ENCODE results near the gene ERP29.
"Not testable (repeated sequence)": the region's sequence is repeated elsewhere in the genome, so short reads cannot be mapped to it uniquely, and the experiment has no call there.

The ERP29 gene

DNA sequence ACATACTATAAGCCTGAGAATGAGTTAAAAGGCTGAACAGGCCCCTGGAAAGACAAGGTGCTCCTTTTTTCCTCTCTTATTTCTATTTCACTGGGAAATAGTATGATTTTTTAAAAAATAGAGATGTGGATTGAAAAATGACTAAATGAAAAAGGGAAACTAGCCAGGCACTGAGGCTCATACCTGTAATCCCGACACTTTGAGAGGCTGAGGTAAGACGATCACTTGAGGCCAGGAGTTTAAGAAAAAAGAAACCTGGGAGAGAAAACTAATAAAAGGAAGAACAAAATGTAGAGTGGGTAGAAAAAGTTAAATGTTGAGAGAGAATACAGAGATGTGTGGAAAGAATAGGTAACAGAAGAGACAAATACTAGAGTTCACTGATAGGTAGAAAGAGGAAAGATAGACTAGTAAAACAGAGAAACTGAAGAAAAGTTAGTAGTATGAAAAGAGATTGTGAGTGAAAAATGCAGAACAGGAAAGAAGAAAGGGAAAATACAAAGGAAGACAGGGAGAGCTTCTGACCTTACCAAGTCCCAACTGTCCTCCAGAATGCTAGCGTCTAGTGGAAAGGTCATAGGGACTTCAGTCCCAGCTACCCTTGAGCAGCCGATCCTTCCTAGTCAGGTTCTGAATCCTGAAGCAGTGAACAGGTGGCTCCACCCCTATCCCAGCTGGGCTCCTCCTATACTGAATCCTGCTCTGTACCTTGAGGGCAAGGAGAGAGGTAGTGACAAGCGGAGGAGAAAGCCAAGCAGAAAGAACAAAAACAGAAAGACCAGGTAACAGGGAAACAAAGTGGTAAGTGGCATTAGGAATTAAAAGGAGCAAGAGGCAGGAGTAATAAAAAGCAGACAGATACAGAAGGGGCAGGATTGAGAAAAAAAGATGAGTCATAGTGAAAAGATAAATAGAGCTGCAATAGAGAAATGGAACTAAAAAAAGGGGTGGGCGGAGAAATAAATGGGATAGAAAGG is 7.5 kb upstream of the ERP29 start:
- Histone ChIP-seq H3K36me3 (ENCODE audit: insufficient read depth, low read length) (no peaks in the 10 kb centered on the region), H3K4me3 (ENCODE audit: low read length) (no peak overlapping the region), H3K4me2 (ENCODE audit: low read length) (peak overlapping the region; percentile 13), H3K27me3 (ENCODE audit: control insufficient read depth, insufficient read depth, low read length) (no peaks in the 10 kb centered on the region), H3K9me3 (replicated peaks; ENCODE audit: low read length) (no peaks in the 10 kb centered on the region), H3K4me1 (ENCODE audit: control insufficient read depth, insufficient read depth, low read length) (peaks cover 4% of the 10 kb centered on the region), H3K9ac (ENCODE audit: low read depth, low read length) (no peak overlapping the region)

- H3K4me2 ChIP-seq (ENCODE audit: low read length), result no peak overlapping the region
- no peaks in the 10 kb centered on the region for H3K9me3 ChIP-seq (replicated peaks; ENCODE audit: low read length)
- H3K27me3 ChIP-seq (ENCODE audit: control insufficient read depth, insufficient read depth, low read length), result no peaks in the 10 kb centered on the region
- H3K9ac ChIP-seq (ENCODE audit: low read depth, low read length), result no peak overlapping the region
- H3K36me3 ChIP-seq (ENCODE audit: insufficient read depth, low read length), result no peaks in the 10 kb centered on the region
- peaks cover 13% of the 10 kb centered on the region for H3K4me1 ChIP-seq (ENCODE audit: control insufficient read depth, insufficient read depth, low read length)
- no peak overlapping the region for H3K4me3 ChIP-seq (ENCODE audit: low read length)
Measured at GRCh38 chr12:112007945-112008344, 5.3 kb upstream of the ERP29 start.

DNA sequence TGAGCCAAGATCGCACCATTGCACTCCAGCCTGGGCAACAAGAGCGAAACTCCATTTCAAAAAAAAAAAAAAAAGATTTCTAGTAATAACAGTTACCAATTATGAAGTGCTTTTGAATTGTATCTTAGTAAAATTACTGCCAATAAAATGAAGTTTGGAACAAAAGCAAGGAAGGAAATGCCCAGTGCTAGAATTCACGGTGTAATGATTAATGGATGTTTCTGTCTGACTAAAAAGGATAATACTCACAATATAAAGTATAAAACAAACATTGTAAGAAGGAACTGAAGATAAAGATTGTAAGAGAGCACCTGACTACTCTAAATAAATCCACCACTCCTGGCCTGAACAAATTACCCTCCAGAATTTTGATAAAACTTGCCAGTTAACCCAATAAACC is 4.3 kb upstream of the ERP29 start:
- Histone ChIP-seq H3K36me3 (ENCODE audit: insufficient read depth, low read length) (no peaks in the 10 kb centered on the region), H3K9me3 (replicated peaks; ENCODE audit: low read length) (no peaks in the 10 kb centered on the region), H3K4me3 (ENCODE audit: low read length) (no peak overlapping the region), H3K4me1 (ENCODE audit: control insufficient read depth, insufficient read depth, low read length) (peaks cover 13% of the 10 kb centered on the region), H3K27me3 (ENCODE audit: control insufficient read depth, insufficient read depth, low read length) (no peaks in the 10 kb centered on the region), H3K4me2 (ENCODE audit: low read length) (no peak overlapping the region), H3K9ac (ENCODE audit: low read depth, low read length) (no peak overlapping the region)

DNA sequence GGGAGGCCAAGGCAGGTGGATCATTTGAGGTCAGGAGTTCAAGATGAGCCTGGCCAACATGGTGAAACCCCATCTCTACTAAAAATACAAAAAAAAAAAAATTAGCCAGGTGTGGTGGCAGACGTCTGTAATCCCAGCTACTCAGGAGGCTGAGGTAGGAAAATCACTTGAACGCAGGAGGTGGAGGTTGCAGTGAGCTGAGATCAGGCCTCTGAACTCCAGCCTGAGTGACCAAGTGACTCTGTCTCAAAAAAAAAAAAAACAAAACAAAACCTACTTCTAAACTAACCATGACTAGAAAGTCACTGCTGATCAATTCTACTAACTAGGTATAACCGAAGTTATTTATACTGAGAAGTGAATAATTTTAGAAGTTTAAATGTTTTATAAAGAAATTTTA is 3.6 kb upstream of the ERP29 start:
- not testable (repeated sequence) for H3K9me3 ChIP-seq (replicated peaks; ENCODE audit: low read length); H3K4me2 ChIP-seq (ENCODE audit: low read length); H3K4me3 ChIP-seq (ENCODE audit: low read length); H3K9ac ChIP-seq (ENCODE audit: low read depth, low read length); H3K36me3 ChIP-seq (ENCODE audit: insufficient read depth, low read length); H3K27me3 ChIP-seq (ENCODE audit: control insufficient read depth, insufficient read depth, low read length)
- H3K4me1 ChIP-seq (ENCODE audit: control insufficient read depth, insufficient read depth, low read length), result peaks cover 18% of the 10 kb centered on the region

GRCh38 chr12:112010415-112011344 is 2.5 kb upstream of the ERP29 start:
- H3K4me1 ChIP-seq (ENCODE audit: control insufficient read depth, insufficient read depth, low read length), result peaks cover 19% of the 10 kb centered on the region
- H3K4me3 ChIP-seq (ENCODE audit: low read length), result no peak overlapping the region
- no peak overlapping the region for H3K9ac ChIP-seq (ENCODE audit: low read depth, low read length)
- no peaks in the 10 kb centered on the region for H3K9me3 ChIP-seq (replicated peaks; ENCODE audit: low read length)
- H3K4me2 ChIP-seq (ENCODE audit: low read length), result no peak overlapping the region
- peaks cover 3% of the 10 kb centered on the region for H3K36me3 ChIP-seq (ENCODE audit: insufficient read depth, low read length)
- H3K27me3 ChIP-seq (ENCODE audit: control insufficient read depth, insufficient read depth, low read length), result no peaks in the 10 kb centered on the region

- H3K36me3 ChIP-seq (ENCODE audit: insufficient read depth, low read length), result peaks cover 10% of the 10 kb centered on the region
- no peak overlapping the region for H3K9ac ChIP-seq (ENCODE audit: low read depth, low read length)
- no peaks in the 10 kb centered on the region for H3K9me3 ChIP-seq (replicated peaks; ENCODE audit: low read length)
- H3K4me3 ChIP-seq (ENCODE audit: low read length), result peak overlapping the region; percentile 84
- H3K27me3 ChIP-seq (ENCODE audit: control insufficient read depth, insufficient read depth, low read length), result no peaks in the 10 kb centered on the region
- peaks cover 16% of the 10 kb centered on the region for H3K4me1 ChIP-seq (ENCODE audit: control insufficient read depth, insufficient read depth, low read length)
- peak overlapping the region; percentile 90 for H3K4me2 ChIP-seq (ENCODE audit: low read length)
Measured at GRCh38 chr12:112011685-112012084, 1.5 kb upstream of the ERP29 start.

DNA sequence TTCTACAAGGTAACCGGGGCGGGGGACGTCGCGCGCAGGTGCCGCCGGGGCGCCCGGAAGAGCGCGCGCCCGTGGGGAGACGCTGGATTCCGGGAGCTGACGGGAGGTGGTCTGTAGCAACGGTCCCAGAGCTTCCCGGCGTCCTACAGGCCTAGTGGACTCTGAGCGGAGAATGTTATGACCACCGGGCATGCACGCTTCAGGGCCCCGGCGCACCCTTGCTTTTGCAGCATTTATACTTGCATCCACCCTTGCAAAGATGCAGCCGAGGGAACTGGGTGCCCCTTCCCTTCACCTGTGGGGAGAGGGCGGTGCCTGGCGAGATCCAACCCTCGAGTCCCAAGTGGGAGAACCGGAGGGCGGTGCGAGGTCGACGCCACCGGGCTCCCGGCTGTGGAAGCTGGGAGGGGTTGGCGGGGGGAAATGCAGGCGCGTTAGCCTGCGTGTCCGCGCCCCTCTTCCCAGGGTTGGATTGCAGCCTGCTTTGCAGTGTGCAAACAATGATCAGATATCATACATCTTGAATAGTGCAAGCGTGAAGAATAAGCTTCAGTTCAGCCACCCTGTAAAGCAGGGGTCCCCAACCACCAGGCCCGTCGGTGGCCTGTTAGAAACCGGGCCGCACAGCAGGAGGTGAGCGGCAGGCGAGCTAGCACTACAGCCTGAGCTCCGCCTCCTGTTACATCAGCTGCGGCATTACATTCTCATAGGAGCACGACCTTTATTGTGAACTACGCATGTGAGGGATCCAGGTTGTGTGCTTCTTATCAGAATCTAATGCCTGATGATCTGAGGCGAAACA is 576 bp downstream of the ERP29 start:
- no peaks in the 10 kb centered on the region for H3K27me3 ChIP-seq (ENCODE audit: control insufficient read depth, insufficient read depth, low read length)
- peak overlapping the region; percentile 89 for H3K4me2 ChIP-seq (ENCODE audit: low read length)
- H3K36me3 ChIP-seq (ENCODE audit: insufficient read depth, low read length), result peaks cover 10% of the 10 kb centered on the region
- H3K4me1 ChIP-seq (ENCODE audit: control insufficient read depth, insufficient read depth, low read length), result peaks cover 23% of the 10 kb centered on the region
- H3K9me3 ChIP-seq (replicated peaks; ENCODE audit: low read length), result no peaks in the 10 kb centered on the region
- peak overlapping the region; percentile 99 for H3K4me3 ChIP-seq (ENCODE audit: low read length)
- peak overlapping the region; percentile 92 for H3K9ac ChIP-seq (ENCODE audit: low read depth, low read length)

DNA sequence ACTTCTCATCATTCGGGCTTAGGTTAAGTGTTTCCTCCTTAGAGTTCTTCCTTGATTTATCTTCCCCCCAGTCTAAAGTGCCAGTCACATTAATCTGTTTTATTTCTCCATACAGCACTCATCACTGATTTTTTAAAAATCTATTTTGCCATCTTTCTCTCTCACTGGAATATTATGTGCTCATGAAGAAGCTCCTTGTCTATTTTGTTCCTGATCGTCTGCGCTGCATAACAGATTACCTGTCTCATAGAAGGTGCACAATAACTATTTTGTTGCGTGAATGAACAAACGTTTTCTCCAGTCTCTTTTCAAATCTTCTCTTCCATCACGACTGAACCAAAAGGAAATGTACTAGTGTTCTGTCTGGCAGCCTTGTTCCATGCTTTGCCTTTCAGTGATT is 2.7 kb downstream of the ERP29 start:
- H3K4me3 ChIP-seq (ENCODE audit: low read length), result no peak overlapping the region
- no peaks in the 10 kb centered on the region for H3K27me3 ChIP-seq (ENCODE audit: control insufficient read depth, insufficient read depth, low read length)
- H3K4me2 ChIP-seq (ENCODE audit: low read length), result no peak overlapping the region
- peaks cover 24% of the 10 kb centered on the region for H3K36me3 ChIP-seq (ENCODE audit: insufficient read depth, low read length)
- peaks cover 37% of the 10 kb centered on the region for H3K4me1 ChIP-seq (ENCODE audit: control insufficient read depth, insufficient read depth, low read length)
- H3K9me3 ChIP-seq (replicated peaks; ENCODE audit: low read length), result no peaks in the 10 kb centered on the region
- H3K9ac ChIP-seq (ENCODE audit: low read depth, low read length), result no peak overlapping the region

DNA sequence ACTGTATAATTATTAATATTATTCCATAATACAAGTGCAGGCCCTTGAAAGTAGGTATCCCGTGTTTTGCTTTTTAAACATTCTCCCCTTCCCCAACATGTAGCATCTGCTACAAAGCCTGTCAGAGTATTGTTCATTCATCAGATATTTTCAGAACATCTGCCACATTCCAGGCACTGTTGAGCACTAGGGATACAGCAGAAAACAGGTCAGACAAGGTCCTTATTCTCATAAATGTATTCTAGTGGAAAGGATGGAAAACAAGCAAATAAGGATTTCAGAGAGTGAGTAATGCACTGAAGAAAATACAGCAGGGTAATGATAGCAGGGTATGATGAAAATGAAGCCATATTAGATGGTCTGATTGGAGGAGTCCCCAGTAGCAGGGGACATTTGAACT is 3.8 kb downstream of the ERP29 start:
- peaks cover 31% of the 10 kb centered on the region for H3K36me3 ChIP-seq (ENCODE audit: insufficient read depth, low read length)
- no peak overlapping the region for H3K4me2 ChIP-seq (ENCODE audit: low read length)
- no peak overlapping the region for H3K4me3 ChIP-seq (ENCODE audit: low read length)
- H3K27me3 ChIP-seq (ENCODE audit: control insufficient read depth, insufficient read depth, low read length), result no peaks in the 10 kb centered on the region
- H3K9ac ChIP-seq (ENCODE audit: low read depth, low read length), result no peak overlapping the region
- H3K4me1 ChIP-seq (ENCODE audit: control insufficient read depth, insufficient read depth, low read length), result peaks cover 31% of the 10 kb centered on the region
- H3K9me3 ChIP-seq (replicated peaks; ENCODE audit: low read length), result no peaks in the 10 kb centered on the region

DNA sequence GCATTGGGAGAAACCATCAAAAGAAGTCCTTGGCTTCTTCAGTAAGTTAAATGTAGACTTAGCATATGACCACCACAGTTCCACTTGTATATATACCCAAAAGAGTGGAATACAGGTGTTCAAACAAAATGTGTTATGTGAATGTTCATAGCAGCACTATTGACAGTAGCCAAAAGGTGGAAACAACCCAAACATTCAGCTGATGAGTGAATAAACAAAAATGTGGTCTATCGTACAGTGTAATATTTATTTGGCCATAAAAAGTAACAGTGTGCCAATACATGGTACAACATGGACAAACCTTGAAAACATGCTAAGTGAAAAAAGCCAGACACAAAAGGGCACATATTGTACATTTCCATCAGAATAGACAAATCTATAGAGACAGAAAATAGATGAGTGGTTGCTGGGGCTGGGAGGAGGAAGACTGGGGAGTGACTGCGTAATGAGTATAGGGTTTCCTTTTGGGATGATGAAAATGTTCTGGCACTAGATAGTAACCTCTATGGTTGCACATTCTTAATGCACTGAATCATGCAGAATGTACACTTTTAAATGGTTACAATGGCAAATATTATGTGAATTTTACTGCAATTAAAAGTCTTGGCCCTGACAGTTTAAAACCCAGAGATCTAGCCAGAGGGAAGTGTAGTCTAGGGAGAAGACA is 5.5 kb downstream of the ERP29 start:
- no peaks in the 10 kb centered on the region for H3K27me3 ChIP-seq (ENCODE audit: control insufficient read depth, insufficient read depth, low read length)
- no peaks in the 10 kb centered on the region for H3K9me3 ChIP-seq (replicated peaks; ENCODE audit: low read length)
- H3K4me2 ChIP-seq (ENCODE audit: low read length), result peak overlapping the region; percentile 75
- peak overlapping the region; percentile 42 for H3K4me3 ChIP-seq (ENCODE audit: low read length)
- H3K4me1 ChIP-seq (ENCODE audit: control insufficient read depth, insufficient read depth, low read length), result peaks cover 28% of the 10 kb centered on the region
- H3K9ac ChIP-seq (ENCODE audit: low read depth, low read length), result peak overlapping the region; percentile 31
- H3K36me3 ChIP-seq (ENCODE audit: insufficient read depth, low read length), result peaks cover 48% of the 10 kb centered on the region

Data from skeletal muscle satellite cell (primary cell).